ENCODE data around the gene C14orf180. TPM values are rescaled to one million over a fixed set of nuclear protein-coding genes. Genes with fewer than 3 reads are reported as not detected.

The C14orf180 gene
- total and polyA plus RNA-seq, 10 of the 15 experiments (the other 5 are each of a cell fraction or from before 2014, with no cell fraction given) = not detected

DNA sequence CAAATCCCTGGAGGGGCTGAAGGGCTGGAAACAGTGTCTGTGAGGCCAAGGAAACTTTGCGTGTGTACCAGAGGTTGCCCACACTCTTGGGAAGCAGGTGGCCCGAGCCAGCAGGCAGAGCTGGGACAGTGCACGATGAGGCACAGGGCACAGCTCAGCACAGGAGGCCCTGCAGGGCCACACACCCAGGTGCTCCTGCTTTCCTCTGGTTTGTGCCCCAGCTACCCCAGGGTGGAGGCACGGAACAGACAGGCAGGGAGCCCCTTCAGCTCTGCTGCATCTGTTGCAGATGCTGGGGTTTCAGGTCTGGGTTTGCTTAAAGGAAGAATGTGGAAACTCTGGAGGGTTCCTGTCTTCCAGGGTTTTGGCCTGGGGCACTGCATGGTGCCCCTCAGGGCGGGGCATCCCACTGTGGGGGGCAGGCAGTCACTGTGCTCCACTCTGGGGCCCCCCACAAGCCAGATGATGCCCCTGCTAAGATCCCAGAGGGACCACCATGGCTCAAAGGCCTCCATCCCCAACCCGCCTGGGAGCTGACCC lies 16.4 kb downstream of the C14orf180 start:
- ChIA-PET RAD21 (ENCODE audit: unreplicated experiment) (no interaction called here), POLR2A (no interaction called here), SMC1A (ENCODE audit: uncharacterized antibody, unreplicated experiment) (no interaction called here), CTCF (interaction anchor here (0.9 kb wide), 1 partner anchor 155 kb away, joined by 3 read pairs; no protein-coding TSS in a partner anchor)
- ATAC-seq (no peak), FAIRE-seq (no peak), DNase-seq (ENCODE audit: low read depth, low spot score) (no peak)
- Histone ChIP-seq H3K9me3 (replicated peaks; ENCODE audit: control insufficient read depth, insufficient read depth, low read length) (no peaks in the 10 kb centered on the region), H3K4me3 (no peak overlapping the region), H3K79me2 (ENCODE audit: control insufficient read depth, insufficient read depth, low read length) (no peaks in the 10 kb centered on the region), H3K4me2 (ENCODE audit: control insufficient read depth, insufficient read depth) (no peak overlapping the region), H4K20me1 (ENCODE audit: control insufficient read depth, insufficient read depth) (no peaks in the 10 kb centered on the region), H2AFZ (ENCODE audit: control insufficient read depth, low read depth, low read length) (no peak overlapping the region), H3K27ac (ENCODE audit: control insufficient read depth, insufficient read depth) (no peak overlapping the region), H3K27me3 (replicated peaks in 1 of 2; ENCODE audit: control insufficient read depth in 2 of 2, insufficient read depth in 2 of 2, low read length in 1 of 2) (no peaks in the 10 kb centered on the region; a peak in 1 of 4 replicates), H3K9ac (ENCODE audit: control insufficient read depth, insufficient read depth, low read length) (no peak overlapping the region), H3K4me1 (ENCODE audit: control insufficient read depth, insufficient read depth, low read length) (no peaks in the 10 kb centered on the region), H3K36me3 (ENCODE audit: control insufficient read depth in 2 of 2, insufficient read depth in 2 of 2, low read length in 1 of 2) (no peaks in the 10 kb centered on the region)
- intact Hi-C loops (cut with micrococcal nuclease; ENCODE audit: unreplicated experiment) = no loop called here
- WGBS (ENCODE audit: insufficient coverage, insufficient replicate concordance, low lambda C conversion rate, missing lambda C conversion rate) = 10% methylated on average over 6 of the region's 6 CpGs
- in situ Hi-C loops (cut with MboI) = no loop called here
- BruUV-seq (replicated peaks) = no TSS peak
- TF ChIP-seq GATAD2B (conservative IDR thresholded peaks at IDR 0.05; ENCODE audit: low read depth) (no peak), TARDBP (IDR thresholded peaks at IDR 0.05; ENCODE audit: borderline replicate concordance) (no peak), RCOR1 (conservative IDR thresholded peaks at IDR 0.05; ENCODE audit: low read depth, low read length) (no peak), RBBP5 (conservative IDR thresholded peaks at IDR 0.05) (no peak), DPF2 (IDR thresholded peaks at IDR 0.05) (no peak), SKIL (IDR thresholded peaks at IDR 0.05; ENCODE audit: low read depth, poor library complexity, severe bottlenecking) (no peak), HCFC1 (IDR thresholded peaks at IDR 0.05; ENCODE audit: low read length) (no peak), ZNF217 (IDR thresholded peaks at IDR 0.05) (no peak), WRNIP1 (IDR thresholded peaks at IDR 0.05; ENCODE audit: borderline replicate concordance, low read depth, low read length) (no peak), GABPA (IDR thresholded peaks at IDR 0.05; ENCODE audit: low read depth) (no peak), EGR1 (IDR thresholded peaks at IDR 0.05; ENCODE audit: borderline replicate concordance in 1 of 2, low read depth in 2 of 2, low read length in 2 of 2) (no peak), MEF2B (IDR thresholded peaks at IDR 0.05; ENCODE audit: partially characterized antibody, poor library complexity, severe bottlenecking) (no peak), IRF5 (IDR thresholded peaks at IDR 0.05; ENCODE audit: borderline replicate concordance) (no peak), MLLT1 (IDR thresholded peaks at IDR 0.05) (no peak)
- TF ChIP-seq, protein P1, sequence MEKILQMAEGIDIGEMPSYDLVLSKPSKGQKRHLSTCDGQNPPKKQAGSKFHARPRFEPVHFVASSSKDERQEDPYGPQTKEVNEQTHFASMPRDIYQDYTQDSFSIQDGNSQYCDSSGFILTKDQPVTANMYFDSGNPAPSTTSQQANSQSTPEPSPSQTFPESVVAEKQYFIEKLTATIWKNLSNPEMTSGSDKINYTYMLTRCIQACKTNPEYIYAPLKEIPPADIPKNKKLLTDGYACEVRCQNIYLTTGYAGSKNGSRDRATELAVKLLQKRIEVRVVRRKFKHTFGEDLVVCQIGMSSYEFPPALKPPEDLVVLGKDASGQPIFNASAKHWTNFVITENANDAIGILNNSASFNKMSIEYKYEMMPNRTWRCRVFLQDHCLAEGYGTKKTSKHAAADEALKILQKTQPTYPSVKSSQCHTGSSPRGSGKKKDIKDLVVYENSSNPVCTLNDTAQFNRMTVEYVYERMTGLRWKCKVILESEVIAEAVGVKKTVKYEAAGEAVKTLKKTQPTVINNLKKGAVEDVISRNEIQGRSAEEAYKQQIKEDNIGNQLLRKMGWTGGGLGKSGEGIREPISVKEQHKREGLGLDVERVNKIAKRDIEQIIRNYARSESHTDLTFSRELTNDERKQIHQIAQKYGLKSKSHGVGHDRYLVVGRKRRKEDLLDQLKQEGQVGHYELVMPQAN (conservative IDR thresholded peaks at IDR 0.05) = no peak
- TF ChIP-seq, protein P2, sequence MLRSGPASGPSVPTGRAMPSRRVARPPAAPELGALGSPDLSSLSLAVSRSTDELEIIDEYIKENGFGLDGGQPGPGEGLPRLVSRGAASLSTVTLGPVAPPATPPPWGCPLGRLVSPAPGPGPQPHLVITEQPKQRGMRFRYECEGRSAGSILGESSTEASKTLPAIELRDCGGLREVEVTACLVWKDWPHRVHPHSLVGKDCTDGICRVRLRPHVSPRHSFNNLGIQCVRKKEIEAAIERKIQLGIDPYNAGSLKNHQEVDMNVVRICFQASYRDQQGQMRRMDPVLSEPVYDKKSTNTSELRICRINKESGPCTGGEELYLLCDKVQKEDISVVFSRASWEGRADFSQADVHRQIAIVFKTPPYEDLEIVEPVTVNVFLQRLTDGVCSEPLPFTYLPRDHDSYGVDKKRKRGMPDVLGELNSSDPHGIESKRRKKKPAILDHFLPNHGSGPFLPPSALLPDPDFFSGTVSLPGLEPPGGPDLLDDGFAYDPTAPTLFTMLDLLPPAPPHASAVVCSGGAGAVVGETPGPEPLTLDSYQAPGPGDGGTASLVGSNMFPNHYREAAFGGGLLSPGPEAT (IDR thresholded peaks at IDR 0.05; ENCODE audit: low read depth) = no peak

Data from GM12878 (cell line).